ENCODE results near the gene MRPL14. TPM values are rescaled to one million over a fixed set of nuclear protein-coding genes. Genes with fewer than 3 reads are reported as not detected.

Gene MRPL14
- total and polyA plus RNA-seq, 2 of the 8 experiments (the other 6 are each of a cell fraction or from before 2014, with no cell fraction given) = 82.0 to 97.1 TPM

DNA sequence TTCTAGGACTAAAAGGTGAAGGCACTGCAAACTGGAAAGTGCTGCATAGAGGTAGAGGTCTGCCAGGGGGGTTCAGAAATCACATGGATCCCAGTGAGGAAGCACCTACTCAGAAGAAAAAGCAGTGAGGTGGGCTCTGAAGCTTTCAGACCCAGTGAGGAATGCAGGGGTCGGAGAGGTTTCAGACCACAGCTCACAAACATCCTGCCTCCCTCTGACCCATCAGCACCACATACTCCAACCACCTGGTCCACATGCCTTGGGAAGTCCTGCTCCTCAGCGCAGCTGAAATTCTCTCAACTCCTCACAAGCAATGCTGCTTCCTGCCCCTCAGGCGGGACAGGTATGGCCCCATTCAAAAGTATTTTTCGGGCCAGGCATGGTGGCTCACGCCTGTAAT is 20.2 kb downstream of the MRPL14 start:
- Histone ChIP-seq H3K4ac (replicated peaks; ENCODE audit: insufficient read length, low read depth, low read length) (no peak overlapping the region), H3K56ac (replicated peaks; ENCODE audit: insufficient read length, low read depth, low read length) (no peak overlapping the region), H3K9ac (replicated peaks in 1 of 4; ENCODE audit: extremely low read depth in 1 of 4, low read depth in 3 of 4, low read length in 3 of 4) (no peak overlapping the region), H3K4me3 (ENCODE audit: extremely low read depth in 1 of 4, insufficient read depth in 2 of 4, low read depth in 3 of 4, low read length in 4 of 4) (no peak overlapping the region), H3K23ac (ENCODE audit: insufficient read length) (no peak overlapping the region), H2BK15ac (ENCODE audit: low read length) (no peak overlapping the region), H3K79me1 (ENCODE audit: low read depth, low read length) (peaks cover 14% of the 10 kb centered on the region), H3K4me2 (ENCODE audit: insufficient read depth in 1 of 2, low read depth in 2 of 2, low read length in 2 of 2) (no peak overlapping the region), H2BK12ac (ENCODE audit: low read depth, low read length) (no peak overlapping the region), H3K27ac (ENCODE audit: low read depth, low read length) (no peak overlapping the region), H3K9me3 (ENCODE audit: insufficient read depth in 2 of 2, low read depth in 1 of 2, low read length in 1 of 2) (no peaks in the 10 kb centered on the region), H3K23me2 (ENCODE audit: low read depth, low read length) (no peaks in the 10 kb centered on the region; the same call in 1 of the 2 replicates), H2BK20ac (ENCODE audit: low read length) (no peak overlapping the region), H2BK120ac (replicated peaks; ENCODE audit: low read depth, low read length) (no peak overlapping the region), H4K91ac (replicated peaks; ENCODE audit: insufficient read length, low read length) (no peak overlapping the region), H3K18ac (ENCODE audit: extremely low read depth, low read length) (no peak overlapping the region), H3K14ac (ENCODE audit: insufficient read length) (no peak overlapping the region), H4K8ac (ENCODE audit: extremely low read depth, insufficient read depth, low read length) (no peak overlapping the region), H4K20me1 (replicated peaks in 1 of 2; ENCODE audit: control insufficient read depth in 1 of 2, insufficient read depth in 2 of 2, low read length in 2 of 2) (peaks cover 8 to 25% of the 10 kb centered on the region in 2 experiments), H3K27me3 (replicated peaks in 1 of 4; ENCODE audit: control insufficient read depth in 3 of 4, extremely low read depth in 1 of 4, insufficient read depth in 3 of 4, low read length in 3 of 4) (no peaks in the 10 kb centered on the region), H2AK5ac (ENCODE audit: low read depth, low read length) (no peak overlapping the region), H3K79me2 (ENCODE audit: control insufficient read depth in 1 of 2, insufficient read depth in 2 of 2, low read length in 2 of 2) (peaks cover 0 to 16% of the 10 kb centered on the region in 2 experiments; a peak in 1 of 4 replicates), H3K36me3 (ENCODE audit: control insufficient read depth in 2 of 4, insufficient read depth in 4 of 4, low read length in 3 of 4) (peaks cover 12 to 60% (median 25%) of the 10 kb centered on the region in 4 experiments), H3K4me1 (replicated peaks in 1 of 4; ENCODE audit: control insufficient read depth in 3 of 4, insufficient read depth in 4 of 4, low read length in 3 of 4) (peaks cover 0 to 9% (median 0%) of the 10 kb centered on the region in 4 experiments; a peak in 2 of 7 replicates), H4K5ac (ENCODE audit: insufficient read length, low read depth, low read length) (no peak overlapping the region), H2AFZ (ENCODE audit: low read length) (no peak overlapping the region), H2BK5ac (ENCODE audit: low read depth, low read length) (no peak overlapping the region)
- no peak for FAIRE-seq
- POLR2A ChIA-PET (ENCODE audit: partially characterized antibody) = interaction anchor here (0.6 to 1.6 kb wide), 4 partner anchors 9 to 145 kb away, joined by 3 to 4 read pairs (median 4); partner anchors contain the start of gene HSP90AB1
- TF ChIP-seq CTBP2 (IDR thresholded peaks at IDR 0.05; ENCODE audit: borderline replicate concordance, insufficient read depth, insufficient read length, low read length) (no peak), CHD2 (IDR thresholded peaks at IDR 0.05; ENCODE audit: low read length) (no peak), RBBP5 (IDR thresholded peaks at IDR 0.05; ENCODE audit: borderline replicate concordance, low read depth, low read length) (no peak), CBX5 (IDR thresholded peaks at IDR 0.05; ENCODE audit: low read depth, low read length) (no peak), SIN3A (conservative IDR thresholded peaks at IDR 0.05 in 1 of 2, IDR thresholded peaks at IDR 0.05 in 1 of 2; ENCODE audit: low read depth in 1 of 2, low read length in 2 of 2) (no peak)
- TF ChIP-seq, protein P1, sequence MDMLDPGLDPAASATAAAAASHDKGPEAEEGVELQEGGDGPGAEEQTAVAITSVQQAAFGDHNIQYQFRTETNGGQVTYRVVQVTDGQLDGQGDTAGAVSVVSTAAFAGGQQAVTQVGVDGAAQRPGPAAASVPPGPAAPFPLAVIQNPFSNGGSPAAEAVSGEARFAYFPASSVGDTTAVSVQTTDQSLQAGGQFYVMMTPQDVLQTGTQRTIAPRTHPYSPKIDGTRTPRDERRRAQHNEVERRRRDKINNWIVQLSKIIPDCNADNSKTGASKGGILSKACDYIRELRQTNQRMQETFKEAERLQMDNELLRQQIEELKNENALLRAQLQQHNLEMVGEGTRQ (IDR thresholded peaks at IDR 0.05; ENCODE audit: low read length) = no peak
- DNase-seq (ENCODE audit: low read depth in 1 of 2, low spot score in 2 of 2) = no peak
- 92% methylated on average over 5 of the region's 5 CpGs; no CpG with 5 or more reads in 1 of the 2 experiments for WGBS, 2 experiments (ENCODE audit: extremely low coverage in 1 of 2, insufficient coverage in 1 of 2, insufficient read length in 1 of 2, insufficient replicate concordance in 2 of 2, low coverage in 1 of 2, low lambda C conversion rate in 2 of 2, missing lambda C conversion rate in 1 of 2)
- CTCF ChIA-PET (ENCODE audit: partially characterized antibody) = interaction anchor here (1.0 to 22.5 kb wide), 6 partner anchors 8 to 465 kb away, joined by 3 to 255 read pairs (median 5); no protein-coding TSS in a partner anchor
